ENCODE results near the gene EFCAB6.
A peak's percentile ranks its signal among the peaks of the same experiment; 100 is the strongest.

Gene EFCAB6

DNA sequence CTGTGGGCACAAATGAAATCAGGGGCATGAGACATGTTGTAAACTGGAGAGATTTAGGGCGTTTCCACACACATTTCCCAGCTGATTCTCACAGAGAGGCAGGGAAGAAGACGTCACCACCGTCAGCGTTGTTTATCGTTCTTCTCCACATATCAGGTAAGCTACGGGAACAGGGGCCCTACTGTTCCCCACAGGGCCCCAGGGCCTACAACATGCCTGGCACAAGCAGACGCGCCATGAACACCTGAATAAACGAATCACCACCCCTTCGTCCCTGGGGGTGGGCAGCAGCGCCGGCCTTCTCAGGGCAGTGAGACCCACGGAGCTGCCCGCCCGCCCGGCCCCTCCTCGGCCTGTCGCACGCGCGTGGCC lies 342 bp downstream of the EFCAB6 start:
- no peak for DNase-seq

DNA sequence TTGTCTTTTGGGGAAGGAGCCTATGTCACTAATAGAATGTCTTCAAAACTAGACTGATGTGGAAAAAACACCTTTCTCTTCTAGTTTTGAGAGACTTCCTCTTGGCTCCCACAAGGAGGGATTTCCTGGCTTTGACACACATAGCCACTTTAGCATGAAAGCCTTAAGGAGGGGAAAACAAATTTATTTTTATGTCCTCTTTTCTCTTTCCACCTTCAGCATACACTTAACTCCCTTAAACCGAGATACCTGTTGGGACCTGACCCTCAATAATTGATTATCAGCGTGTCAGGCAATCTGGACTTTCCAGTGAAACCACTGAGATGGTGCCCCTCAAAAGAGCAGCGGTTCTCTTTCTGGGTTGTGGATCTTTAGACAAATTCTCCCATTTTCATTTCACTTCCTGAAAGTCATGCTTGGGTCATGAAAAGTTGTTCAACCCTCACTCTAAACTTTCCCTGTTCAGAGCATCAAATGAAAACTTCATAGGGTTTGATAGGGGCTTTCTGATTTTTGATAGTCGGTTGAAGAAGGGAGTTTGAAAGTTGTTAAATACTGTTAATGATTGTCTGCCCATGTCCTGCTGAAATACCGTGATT lies 9.1 kb downstream of the EFCAB6 start:
- no peak for DNase-seq

GRCh38 chr22:43800970-43801369 lies 11.1 kb downstream of the EFCAB6 start:
- no peak for DNase-seq

GRCh38 chr22:43798492-43798891 lies 13.6 kb downstream of the EFCAB6 start:
- DNase-seq = no peak

DNA sequence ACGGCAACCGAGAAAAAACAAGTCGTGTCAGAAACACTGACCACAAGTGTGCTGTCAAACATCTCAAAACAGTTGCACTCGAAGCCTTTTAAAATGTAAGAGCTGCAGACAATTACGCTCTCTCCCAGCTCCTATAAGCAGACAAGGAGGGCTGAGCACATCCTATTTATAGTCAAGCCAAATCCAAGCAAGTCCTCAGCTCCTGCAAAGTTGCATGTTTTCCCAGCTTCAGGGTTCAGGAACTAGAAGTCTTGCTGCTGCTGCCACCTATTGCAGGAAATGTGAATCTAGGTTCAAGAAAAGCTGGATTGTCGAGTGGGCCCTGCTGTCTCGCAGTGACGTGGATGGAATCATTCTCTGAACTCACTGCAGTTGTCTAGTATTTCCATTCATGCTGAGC lies 15.5 kb downstream of the EFCAB6 start:
- peak; percentile 2 for DNase-seq

GRCh38 chr22:43795320-43795719 lies 16.8 kb downstream of the EFCAB6 start:
- no peak for DNase-seq

- DNase-seq = no peak
Measured at GRCh38 chr22:43792905-43793304, 19.2 kb downstream of the EFCAB6 start.

DNA sequence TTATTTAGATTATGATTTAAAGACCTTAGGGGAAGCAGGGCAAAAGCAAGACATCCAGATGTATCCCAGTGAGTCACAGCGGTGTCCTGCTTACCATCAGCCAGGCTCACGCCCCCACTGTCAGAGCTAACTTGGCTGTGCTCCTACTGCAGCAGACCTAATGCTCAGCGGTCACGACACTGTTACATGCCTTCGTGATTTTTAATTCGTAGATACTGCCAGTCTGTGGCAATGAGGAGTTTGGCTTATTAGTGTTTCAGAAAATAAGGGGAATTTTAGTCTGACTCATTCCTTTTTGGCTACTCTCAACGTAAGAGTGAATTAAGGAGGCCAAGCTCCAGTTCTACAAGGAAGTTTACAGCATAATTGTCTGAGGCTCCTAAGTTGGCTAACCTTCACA lies 22.7 kb downstream of the EFCAB6 start:
- no peak for DNase-seq

- no peak for DNase-seq
Measured at GRCh38 chr22:43783777-43784176, 28.3 kb downstream of the EFCAB6 start.

DNA sequence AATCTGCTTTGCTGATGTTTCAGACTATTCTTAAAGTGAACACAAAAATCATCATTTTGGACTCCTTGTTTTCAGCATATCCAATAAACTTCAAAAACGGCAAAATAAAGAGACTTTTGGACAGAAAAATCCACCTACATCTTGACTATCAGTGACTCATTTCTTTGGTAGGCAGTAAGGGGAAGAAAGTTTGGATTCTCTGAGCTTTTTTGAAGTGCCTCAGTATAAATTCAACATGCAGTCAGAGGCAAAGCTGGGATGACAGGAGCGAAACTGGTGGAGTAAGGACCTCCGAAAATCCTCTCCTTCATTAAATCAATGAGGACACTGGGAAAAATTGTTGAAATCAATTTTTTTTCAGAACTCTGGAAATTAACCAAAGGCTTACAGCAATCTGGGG lies 29.7 kb downstream of the EFCAB6 start:
- no peak for DNase-seq

DNA sequence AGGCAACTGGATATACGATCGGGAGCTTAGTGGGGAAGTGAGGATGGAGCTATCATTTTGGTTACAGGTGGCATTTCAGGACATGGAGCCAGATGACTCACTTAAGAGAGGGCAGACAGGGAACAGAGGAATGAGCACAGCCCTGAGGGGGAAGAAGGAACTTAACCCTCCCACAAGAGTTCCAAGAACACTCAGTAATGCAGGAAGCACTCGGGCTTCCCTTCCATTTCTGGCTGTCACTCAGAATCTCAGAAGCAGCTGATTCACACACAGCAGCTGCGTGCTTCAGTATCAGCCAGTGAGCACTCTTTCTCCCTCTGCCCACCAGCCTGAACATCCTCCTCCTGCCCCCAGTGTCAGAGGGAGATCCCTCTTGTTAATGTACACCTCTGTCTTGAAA lies 34.8 kb downstream of the EFCAB6 start:
- no peak for DNase-seq

- DNase-seq = no peak
Measured at GRCh38 chr22:43776081-43776670, 35.9 kb downstream of the EFCAB6 start.

DNA sequence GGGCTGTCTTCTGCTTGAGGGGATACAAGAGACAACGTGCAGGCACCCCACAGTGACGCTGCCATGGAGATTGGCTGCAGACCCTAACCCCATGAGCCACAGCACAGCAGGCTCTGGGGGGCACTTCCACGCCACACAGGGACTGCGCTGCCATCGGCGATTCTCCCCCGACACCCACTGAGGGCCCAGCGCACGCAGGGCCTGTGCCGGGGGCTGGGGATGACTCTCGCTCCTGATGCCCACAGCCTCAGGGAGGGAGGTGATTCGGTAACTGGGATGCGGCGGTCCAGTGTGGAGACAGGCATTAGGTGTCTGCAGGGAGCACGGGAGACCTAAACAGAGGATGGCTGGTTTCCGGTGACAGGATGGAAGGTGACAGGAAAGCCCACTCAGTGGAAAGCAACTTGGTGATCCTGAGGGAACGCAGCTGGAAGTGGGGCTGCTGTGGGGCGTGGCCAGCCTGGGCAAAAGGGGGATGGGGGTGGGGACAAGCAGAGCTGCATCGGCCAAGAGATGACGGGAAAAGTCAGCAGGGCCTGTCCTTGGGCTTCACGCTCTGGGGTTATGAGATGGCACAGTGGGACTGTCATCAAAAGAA lies 37.7 kb downstream of the EFCAB6 start:
- no peak for DNase-seq

- DNase-seq = no peak
Measured at GRCh38 chr22:43772831-43773230, 39.3 kb downstream of the EFCAB6 start.

DNA sequence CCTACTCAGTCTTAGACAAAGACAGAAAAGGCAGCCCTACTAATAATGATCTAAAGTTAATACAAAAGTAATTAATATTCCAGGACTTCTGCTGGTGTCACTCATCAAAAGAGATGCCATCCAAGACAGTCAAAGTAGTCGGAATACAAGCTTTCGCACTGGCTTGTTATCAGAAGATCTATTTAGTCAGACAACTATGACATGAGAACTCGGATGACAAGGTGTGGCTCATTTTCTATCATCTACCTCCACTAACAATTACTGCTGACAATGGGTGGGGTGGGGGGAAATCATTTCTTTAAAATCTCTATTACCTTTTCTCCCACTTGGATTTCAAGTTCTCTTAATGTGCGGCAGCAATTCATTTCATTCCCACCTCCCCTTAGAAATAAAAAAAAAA lies 56.7 kb downstream of the EFCAB6 start:
- DNase-seq = no peak

- DNase-seq = no peak
Measured at GRCh38 chr22:43755011-43755410, 57.1 kb downstream of the EFCAB6 start.

- no peak for DNase-seq
Measured at GRCh38 chr22:43754176-43754575, 57.9 kb downstream of the EFCAB6 start.

DNA sequence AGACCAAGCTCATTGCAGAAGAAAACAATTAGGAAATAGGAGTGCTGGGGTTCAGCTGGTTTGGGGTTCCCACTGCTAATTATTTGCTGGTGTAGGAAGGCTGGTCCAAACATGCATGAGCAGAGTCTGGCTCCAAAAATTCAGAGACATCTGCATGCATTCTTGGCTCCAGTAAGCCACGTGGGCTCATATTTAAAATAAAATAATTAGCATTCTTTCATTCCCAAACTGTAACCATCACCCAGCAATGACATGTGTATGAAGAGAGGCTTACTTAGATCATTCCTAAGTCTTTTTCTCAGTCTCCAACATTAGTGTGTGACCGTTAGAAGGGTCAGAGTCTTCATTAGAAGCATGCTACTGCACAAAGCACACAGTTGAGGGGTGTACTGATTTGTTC lies 58.4 kb downstream of the EFCAB6 start:
- no peak for DNase-seq

DNA sequence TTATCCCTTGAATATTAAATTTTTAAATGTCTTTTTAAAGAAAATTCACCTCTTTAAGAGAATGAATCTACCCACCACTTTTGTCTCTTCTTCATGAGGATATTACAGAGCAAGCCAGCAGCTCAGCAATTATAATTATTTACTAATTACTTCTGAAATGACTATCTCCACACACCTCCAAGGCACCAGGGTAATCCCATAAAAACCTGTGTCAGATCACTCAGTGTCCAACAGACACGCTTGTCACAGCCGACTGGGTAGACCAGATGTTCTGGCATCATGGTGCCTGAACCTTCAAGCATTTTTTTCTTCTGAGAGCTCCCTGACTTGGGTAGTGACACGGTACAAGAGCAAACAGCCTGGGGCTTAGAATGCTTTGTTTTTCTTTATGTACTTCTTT lies 61.4 kb downstream of the EFCAB6 start:
- DNase-seq = no peak

- DNase-seq = no peak
Measured at GRCh38 chr22:43749473-43749872, 62.6 kb downstream of the EFCAB6 start.

DNA sequence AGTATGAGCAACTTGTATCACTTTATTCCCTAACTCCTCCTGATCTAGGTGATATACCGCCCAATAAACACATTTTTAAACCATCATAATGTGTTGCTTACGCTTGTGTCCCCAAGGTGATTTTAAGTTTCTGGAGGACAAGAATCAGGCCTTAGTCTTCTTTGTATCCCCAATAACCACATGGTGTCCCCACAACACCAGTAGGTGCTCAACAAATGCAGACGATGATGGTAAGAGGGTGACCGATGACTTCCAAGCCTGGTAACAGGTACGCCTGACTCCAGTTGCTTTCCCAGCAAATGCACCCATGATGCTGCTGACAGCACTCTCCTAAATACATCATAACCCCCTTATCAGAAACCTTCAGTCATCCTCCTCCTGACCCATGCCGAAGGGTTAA lies 64.2 kb downstream of the EFCAB6 start:
- DNase-seq = no peak

- no peak for DNase-seq
Measured at GRCh38 chr22:43747058-43747457, 65.0 kb downstream of the EFCAB6 start.

DNA sequence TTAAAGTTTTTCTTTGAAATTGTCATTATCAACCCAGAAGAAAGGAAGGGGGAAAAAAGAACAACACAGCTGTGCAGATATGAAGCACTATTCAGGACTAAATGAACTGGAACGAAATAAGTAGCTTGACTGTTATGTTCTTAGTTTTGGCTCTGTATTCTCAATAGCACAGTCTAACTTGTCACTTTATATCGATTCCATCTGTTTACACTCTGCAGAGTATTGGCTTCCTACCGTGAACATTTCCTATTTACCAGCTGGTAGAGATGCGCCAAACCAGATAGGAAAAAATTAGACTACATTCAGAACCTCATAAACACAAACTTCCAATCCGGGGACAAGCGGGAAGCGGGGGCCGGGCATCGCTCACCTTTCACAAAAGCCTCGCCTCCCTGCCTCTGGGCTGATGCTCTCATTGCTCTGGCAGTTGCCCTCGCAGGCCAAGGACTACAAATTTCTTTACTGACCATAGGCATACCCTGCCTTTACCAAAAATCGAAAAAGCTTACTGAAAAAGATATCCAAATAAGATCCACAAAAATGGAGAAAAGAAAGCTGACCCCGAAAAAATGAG lies 66.2 kb downstream of the EFCAB6 start:
- peak; percentile 8 for DNase-seq

DNA sequence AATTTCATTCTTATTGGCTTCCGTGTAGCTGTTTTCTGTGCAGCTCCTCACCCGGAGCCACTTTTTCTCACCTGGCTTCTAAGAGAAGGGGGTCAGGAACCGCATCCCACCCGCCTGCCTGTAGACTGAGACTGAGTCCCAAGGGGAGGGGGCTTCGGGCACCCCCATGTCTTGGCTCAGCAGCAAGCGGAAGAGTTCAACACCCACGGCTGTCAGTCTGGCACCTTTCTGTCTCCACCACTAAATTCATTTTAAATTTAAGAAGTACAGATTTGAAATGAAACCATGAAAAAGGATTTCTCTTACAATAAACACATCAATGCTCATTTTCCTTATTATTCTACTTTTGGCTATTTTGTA lies 66.7 kb downstream of the EFCAB6 start:
- DNase-seq = no peak

All from NCI-H2029 treated with DMSO at 0.1 percent for 48 hours (cell line).